Thoracic aorta (tissue), 2 donors: ENCODE results near the gene NQO2. TPM values are rescaled to one million over a fixed set of nuclear protein-coding genes. Genes with fewer than 3 reads are reported as not detected.

Experiments used
- ATAC-seq: fragments of 150-250 bp; one replicate; pipeline ENCODE4 v1.8.0; 2017; ENCODE audit warnings: low read depth; ENCODE audit not compliant: insufficient number of reproducible peaks, low FRiP score
- DNase-seq: peaks from one replicate; pipeline ENCODE4 v3.0.0-alpha.2; 2020; ENCODE audit warnings: low spot score
- H3K27ac ChIP-seq, 2 donors: fragments of 200-600 bp; sonication (generic); 1 replicate in 1 of 2; 2 replicates in 1 of 2; pipeline ENCODE4 v1.5.1; 2016; ENCODE audit warnings: mild to moderate bottlenecking in 2 of 2, moderate library complexity in 2 of 2
- H3K27me3 ChIP-seq: fragments of 200-600 bp; sonication (generic); replicated peaks from 2 replicates; pipeline ENCODE4 v1.6.0; 2016; ENCODE audit warnings: mild to moderate bottlenecking; ENCODE audit not compliant: insufficient read depth
- H3K36me3 ChIP-seq: fragments of 200-600 bp; sonication (generic); one replicate; pipeline ENCODE4 v1.5.1; 2016
- H3K4me1 ChIP-seq, 2 donors: fragments of 200-600 bp; sonication (generic); 1 replicate in 1 of 2; 2 replicates in 1 of 2; pipeline versions ENCODE4 v1.5.1 to v1.6.0; 2016; ENCODE audit warnings: low read depth in 2 of 2, mild to moderate bottlenecking in 1 of 2; ENCODE audit not compliant: control insufficient read depth in 1 of 2
- H3K4me3 ChIP-seq: fragments of 200-600 bp; sonication (generic); 2 replicates; pipeline ENCODE4 v1.5.1; 2016; ENCODE audit warnings: mild to moderate bottlenecking
- H3K9me3 ChIP-seq: fragments of 200-600 bp; sonication (generic); 2 replicates; pipeline ENCODE4 v1.5.1; 2016
- total RNA-seq, 2 donors: library from RNA; depleted of rRNA; stranded (reverse); fragments of >200 nt; gene quantifications; one replicate each; pipeline versions ENCODE4 v1.1.0 to v1.2.3, GENCODE V29; 2016
- TF ChIP-seq, protein P1 (sequence below): fragments of 200-600 bp; sonication (generic); IDR thresholded peaks from one replicate; pipeline ENCODE4 v1.5.1; 2019; ENCODE audit warnings: antibody characterized with exemption

NQO2 gene
- total RNA-seq, 2 donors from 2014 or later: 23.0 to 25.7 TPM

DNA sequence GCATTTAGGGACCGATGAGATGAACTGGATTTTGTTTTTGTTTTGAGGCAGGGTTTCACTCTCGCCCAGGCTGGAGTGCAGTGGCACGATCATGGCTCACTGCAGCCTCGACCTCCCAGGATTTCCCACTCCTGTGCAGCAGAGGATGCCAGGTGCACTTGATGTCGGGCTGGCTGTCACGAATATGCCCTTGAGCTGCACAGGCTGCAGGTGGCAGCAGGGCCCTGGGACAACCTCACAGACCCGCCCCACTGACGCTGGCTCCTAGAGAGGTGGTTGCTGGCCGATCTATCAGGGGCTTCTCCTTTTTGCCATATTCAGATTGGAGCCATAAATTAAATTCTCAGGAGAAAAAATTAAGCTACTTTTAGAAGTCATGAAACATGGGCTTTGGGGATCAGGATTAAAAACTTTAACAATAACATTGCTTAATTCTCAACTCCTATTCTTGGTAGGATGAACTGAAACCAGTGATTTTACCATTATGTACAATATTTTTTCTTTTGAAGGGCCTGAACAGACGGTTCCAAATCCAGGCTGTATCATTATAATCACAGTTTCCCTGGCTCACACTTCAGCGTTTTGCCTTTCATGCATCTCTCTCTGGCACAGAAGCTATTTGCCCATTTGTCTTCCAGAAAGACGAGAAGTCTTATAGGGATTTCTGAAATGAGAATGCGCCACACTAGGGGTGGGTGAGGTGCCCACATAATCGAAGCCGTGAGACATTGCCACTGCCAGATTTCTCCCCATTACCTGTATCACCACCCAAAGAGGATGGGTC is 32.4 kb downstream of the NQO2 start:
- DNase-seq (no peak), ATAC-seq (no peak)
- Histone ChIP-seq H3K27ac (no peak overlapping the region), H3K4me3 (no peak overlapping the region), H3K36me3 (no peaks in the 10 kb centered on the region), H3K9me3 (no peaks in the 10 kb centered on the region), H3K4me1 (no peaks in the 10 kb centered on the region), H3K27me3 (no peaks in the 10 kb centered on the region)
- TF ChIP-seq, protein P1, sequence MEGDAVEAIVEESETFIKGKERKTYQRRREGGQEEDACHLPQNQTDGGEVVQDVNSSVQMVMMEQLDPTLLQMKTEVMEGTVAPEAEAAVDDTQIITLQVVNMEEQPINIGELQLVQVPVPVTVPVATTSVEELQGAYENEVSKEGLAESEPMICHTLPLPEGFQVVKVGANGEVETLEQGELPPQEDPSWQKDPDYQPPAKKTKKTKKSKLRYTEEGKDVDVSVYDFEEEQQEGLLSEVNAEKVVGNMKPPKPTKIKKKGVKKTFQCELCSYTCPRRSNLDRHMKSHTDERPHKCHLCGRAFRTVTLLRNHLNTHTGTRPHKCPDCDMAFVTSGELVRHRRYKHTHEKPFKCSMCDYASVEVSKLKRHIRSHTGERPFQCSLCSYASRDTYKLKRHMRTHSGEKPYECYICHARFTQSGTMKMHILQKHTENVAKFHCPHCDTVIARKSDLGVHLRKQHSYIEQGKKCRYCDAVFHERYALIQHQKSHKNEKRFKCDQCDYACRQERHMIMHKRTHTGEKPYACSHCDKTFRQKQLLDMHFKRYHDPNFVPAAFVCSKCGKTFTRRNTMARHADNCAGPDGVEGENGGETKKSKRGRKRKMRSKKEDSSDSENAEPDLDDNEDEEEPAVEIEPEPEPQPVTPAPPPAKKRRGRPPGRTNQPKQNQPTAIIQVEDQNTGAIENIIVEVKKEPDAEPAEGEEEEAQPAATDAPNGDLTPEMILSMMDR: no peak

DNA sequence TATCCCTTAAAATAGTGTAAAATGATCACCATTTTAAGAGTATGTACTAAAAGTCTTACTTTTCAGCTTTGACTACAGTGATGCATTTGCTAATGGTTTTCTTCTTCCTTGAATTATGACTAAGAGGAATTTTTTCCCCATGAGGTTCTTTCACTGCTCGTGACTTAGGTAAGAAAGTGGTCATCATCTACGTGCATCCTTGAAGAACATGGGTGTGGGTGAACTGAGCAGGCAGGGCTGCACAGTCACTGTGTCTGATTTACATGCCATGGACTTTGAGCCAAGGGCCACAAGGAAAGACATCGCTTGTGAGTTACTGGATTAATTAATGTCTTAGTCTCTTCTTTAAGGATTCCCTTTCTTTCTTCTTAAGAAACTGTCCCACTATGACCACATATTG is 33.3 kb downstream of the NQO2 start:
- no peaks in the 10 kb centered on the region for H3K9me3 ChIP-seq
- TF ChIP-seq, protein P1: no peak
- H3K27me3 ChIP-seq: no peaks in the 10 kb centered on the region
- H3K4me3 ChIP-seq: no peak overlapping the region
- no peak overlapping the region for H3K27ac ChIP-seq
- H3K36me3 ChIP-seq: no peaks in the 10 kb centered on the region
- no peak for DNase-seq
- ATAC-seq: no peak
- H3K4me1 ChIP-seq: no peaks in the 10 kb centered on the region

DNA sequence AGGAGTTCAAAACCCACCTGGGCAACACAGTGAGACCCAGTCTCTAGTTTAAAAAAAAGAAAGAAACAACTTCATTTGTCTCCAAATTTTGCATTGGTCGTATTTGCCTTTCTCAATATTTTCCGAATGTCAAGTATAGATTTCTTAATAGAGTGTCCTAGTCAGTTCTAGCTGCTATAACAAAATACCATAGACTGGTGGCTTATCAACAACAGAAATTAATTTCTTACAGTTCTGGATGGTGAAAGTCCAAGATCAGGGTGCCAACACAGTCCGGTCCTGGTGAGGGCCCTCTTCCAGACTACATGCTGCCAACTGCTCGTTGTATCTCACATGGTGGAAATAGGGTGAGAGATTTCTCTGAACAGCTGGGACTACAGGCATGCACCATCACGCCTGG is 34.0 kb downstream of the NQO2 start:
- no peak for ATAC-seq
- H3K36me3 ChIP-seq: no peaks in the 10 kb centered on the region
- no peak overlapping the region for H3K27ac ChIP-seq
- H3K4me1 ChIP-seq: no peaks in the 10 kb centered on the region
- no peaks in the 10 kb centered on the region for H3K9me3 ChIP-seq
- H3K27me3 ChIP-seq: no peaks in the 10 kb centered on the region
- DNase-seq: no peak
- TF ChIP-seq, protein P1: no peak
- H3K4me3 ChIP-seq: no peak overlapping the region

DNA sequence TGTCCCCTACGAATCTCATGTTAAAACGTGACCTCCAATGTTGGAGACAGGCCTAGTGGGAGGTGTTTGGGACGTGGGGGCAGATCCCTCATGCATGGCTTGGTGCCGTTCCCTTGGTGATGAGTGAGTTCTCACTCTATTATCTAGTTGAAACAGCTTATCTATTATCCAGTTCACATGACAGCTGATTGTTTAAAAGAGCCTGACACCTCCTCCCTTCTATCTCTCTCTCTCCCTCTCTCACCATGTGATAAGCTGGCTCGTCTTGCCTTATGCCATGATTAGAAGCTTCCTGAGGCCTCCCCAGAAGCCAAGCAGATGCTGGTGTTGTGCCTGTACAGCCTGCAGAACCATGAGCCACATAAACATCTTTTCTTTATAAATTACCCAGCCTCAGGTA is 35.7 kb downstream of the NQO2 start:
- H3K36me3 ChIP-seq: no peaks in the 10 kb centered on the region
- ATAC-seq: no peak

DNA sequence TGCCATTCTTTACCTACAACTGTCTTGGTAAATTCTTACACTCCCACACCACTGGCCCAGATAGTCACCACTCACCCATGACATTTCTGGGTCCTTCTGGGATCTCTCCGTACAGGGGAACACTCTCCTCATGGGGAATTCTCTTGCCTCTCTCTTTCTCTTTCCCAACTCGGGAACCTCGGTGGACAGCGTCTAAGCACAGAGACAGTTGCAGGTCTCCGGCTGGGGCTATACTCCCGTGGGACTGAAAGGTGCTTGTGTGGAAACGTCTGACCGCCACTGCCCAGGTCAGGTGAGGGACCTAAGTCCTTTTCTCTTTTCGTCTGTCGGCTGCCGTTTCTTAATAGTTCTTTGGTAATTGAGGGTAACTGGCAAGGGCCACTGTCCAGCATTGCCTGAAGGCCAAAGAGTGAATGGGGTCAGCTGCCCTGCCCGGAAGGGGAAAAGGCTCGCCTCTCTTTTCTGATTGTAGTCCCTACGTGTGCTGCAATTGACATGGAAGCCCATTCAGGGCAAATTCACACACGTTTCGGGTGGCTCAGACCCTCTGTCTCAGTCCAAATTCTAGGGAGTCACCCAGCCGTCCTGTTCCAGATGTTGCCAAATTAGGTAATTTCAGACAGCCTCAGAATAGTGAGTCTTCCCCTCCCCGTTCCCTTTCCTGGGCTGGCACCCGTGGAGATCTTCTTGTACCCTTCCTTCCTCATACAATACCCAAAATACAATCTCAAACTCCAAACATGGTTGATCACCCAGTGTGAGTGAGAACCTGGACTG is 37.4 kb downstream of the NQO2 start:
- Histone ChIP-seq H3K4me3 (no peak overlapping the region), H3K27ac (no peak overlapping the region), H3K9me3 (no peaks in the 10 kb centered on the region), H3K27me3 (no peaks in the 10 kb centered on the region), H3K4me1 (no peaks in the 10 kb centered on the region), H3K36me3 (no peaks in the 10 kb centered on the region)
- DNase-seq: no peak
- TF ChIP-seq, protein P1: no peak
- ATAC-seq: no peak

More for the DNA sequence above, 35.7 kb downstream of the NQO2 start:
- Histone ChIP-seq H3K9me3 (no peaks in the 10 kb centered on the region), H3K4me3 (no peak overlapping the region), H3K27me3 (no peaks in the 10 kb centered on the region), H3K27ac (no peak overlapping the region), H3K4me1 (no peaks in the 10 kb centered on the region)
- DNase-seq: no peak
- TF ChIP-seq, protein P1: no peak
